Stimulated activated CD8-positive, alpha-beta memory T cell treated with anti-CD3 and anti-CD28 coated beads, Interleukin-4, amount 100 ng/mL, for 4 hours (primary cell): ENCODE measurements around the gene PLCB4.
"Not testable (repeated sequence)": the region's sequence is repeated elsewhere in the genome, so short reads cannot be mapped to it uniquely, and the experiment has no call there.

ENCODE experiments used
- DNase-seq, 2 donors: peaks; one replicate each; pipeline ENCODE4 v3.0.0-alpha.2; 2020; ENCODE audit warnings: low read depth in 2 of 2, low spot score in 1 of 2

PLCB4 gene

DNA sequence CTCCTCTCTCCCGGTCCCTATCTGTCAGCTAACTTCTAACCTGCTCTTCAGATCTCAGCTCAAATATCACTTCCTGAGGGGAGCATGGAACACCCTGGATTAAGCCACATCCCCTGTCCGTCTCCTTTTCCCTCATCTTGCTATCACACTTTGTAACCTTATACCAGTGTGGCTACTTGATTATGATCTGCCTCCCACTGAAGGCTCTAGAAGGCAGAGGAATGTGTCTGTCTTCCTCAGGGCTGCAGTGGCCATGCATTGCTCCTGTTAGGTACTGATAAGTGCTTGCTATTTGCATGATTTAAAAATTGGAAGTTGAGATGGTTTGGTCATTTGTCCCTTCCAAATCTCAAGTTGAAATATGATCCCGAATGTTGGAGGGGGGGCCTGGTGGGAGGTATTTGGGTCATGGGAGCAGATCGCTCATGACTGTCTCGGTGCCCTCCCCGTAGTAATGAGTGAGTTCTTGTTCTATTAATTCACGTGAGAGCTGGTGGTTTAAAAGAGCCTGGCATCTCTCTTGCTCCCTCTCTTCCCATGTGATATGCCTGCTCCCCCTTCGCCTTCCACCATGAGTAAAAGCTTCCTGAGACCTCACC, 71.4 kb downstream of the PLCB4 start:
- DNase-seq = no peak

DNA sequence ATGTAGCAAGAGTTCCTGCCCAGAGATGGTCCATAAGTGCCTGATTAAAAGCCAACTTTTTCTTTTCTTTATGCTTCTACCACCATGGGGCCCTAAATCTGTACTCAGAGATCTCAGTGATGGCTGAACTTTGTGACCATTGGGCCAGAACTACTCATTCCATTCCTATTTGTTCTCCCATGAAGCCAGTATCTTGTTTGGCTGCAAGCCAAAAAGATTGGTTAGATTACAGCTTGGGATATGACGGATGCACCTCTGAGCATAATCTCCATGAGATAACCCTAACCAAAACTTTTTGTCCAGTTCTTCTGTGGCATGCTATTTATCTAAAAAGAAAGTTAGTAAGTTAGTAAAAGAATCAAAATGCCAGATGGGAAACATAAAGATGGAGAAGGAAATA, 72.2 kb downstream of the PLCB4 start:
- no peak for DNase-seq

DNA sequence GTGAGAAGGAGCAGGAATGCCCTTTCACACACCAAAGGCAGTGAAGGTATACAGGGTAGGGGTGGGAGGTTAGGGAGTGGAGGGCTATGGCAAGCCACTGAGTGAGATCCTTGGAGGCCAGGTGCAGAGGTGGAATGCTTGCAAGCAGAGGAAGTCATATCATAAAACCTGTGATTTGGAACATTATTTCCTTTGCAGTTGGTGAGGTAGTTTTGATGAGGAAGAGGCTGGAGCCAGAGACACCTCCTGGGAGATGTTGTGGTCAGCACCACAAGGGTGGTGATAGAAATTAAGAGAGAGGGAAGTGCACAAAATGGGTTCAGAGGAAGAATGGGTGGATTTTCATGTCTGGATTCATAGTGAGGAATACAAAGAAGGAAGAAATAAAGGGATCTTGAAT, 73.0 kb downstream of the PLCB4 start:
- DNase-seq = no peak

GRCh38 chr20:9142809-9143208, 73.9 kb downstream of the PLCB4 start:
- no peak for DNase-seq

DNA sequence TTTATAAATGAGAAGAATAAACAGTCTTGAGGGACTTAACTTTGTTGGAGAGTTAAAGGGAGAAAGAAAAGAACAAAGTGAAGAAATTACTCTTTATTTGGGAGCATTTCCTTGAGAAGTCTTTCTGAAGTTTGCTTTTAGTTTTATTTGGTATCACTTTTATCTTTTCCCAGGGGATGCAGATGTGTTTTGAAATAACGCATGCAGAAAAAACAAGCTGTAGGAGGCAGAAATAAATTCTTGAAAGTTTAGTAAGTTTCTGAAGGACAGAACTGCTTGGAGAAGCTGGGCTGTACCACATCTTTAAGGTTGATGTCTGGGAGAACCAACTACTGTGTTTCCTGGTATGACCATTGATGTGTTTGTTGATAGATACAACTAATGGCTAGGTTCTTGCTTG, 75.0 kb downstream of the PLCB4 start:
- no peak for DNase-seq

DNA sequence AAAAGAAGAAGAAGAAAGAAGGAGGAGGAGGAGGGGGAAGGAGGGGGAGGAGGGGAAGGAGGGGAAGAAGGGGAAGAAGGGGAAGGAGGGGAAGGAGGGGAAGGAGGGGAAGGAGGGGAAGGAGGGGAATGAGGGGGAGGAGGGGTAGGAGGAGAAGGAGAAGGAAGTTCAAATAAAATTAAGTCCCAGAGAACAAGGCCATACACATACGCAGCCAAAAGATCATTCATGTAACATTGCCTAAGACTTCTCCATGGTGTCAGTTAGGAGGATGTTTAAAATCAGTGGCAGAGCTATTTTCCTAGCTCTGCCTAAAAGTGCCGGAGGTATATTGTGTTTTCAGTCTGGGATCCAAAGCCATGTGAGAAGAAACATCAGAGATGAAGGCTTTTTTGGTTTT, 75.8 kb downstream of the PLCB4 start:
- DNase-seq = no peak

DNA sequence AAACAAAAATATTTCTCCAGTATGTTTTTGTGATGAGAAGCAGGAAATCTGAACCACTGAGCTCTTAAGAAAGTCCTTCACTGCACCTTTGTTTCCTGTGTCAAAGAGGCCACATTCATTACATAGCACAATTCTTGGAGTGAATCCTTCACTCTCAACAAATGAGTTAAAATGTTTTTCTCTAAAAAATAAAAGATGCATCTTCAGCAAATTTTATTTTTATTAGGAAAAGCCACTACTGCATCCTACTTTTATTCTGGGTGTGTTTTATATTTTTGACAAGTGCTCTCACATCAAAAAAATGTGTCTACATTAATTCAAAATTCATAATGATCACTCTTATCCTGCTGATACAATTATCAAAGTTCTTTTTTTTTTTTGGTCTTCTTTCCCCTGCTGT, 76.3 kb downstream of the PLCB4 start:
- no peak for DNase-seq

DNA sequence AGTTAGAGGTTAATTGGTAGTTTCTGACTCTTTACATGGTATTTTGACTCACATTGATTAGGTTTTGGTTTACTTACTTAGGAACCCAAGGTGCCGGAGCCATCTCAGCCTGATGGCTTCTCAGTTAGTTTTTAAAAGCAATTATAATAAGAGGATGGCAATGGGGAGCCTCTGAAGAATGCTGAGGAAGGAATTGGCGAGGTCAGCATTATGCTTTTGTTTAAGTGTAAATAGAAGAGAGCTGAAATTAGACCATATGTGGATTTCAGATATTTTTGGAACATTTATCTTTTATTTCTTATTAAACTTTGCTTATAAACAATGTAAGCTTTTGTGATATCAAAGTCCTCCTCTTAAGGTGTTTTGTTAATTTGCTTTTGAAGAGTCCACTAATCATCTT, 77.8 kb downstream of the PLCB4 start:
- DNase-seq = no peak

GRCh38 chr20:9147547-9148024, 78.7 kb downstream of the PLCB4 start:
- DNase-seq = no peak

DNA sequence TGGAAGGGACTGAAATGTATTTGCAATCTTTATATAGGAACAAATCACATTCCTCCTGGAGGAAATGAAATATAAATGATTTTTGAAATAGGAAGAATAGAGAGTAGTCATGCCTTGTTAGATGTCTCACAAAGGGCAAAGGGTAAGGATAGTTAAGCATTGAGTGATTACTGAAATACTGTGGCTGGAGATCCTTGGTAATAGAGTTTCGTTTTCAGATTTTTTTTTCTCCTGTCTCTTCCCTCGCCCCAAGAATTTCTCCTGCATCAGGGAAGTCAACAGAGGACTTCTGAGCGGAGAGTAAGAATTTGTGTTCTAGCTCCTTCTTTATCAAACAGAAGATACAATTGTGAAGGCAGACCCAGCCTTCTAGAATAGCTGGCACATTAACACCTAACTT, 79.4 kb downstream of the PLCB4 start:
- no peak for DNase-seq

GRCh38 chr20:9149087-9149486, 80.2 kb downstream of the PLCB4 start:
- no peak for DNase-seq

- DNase-seq = no peak
These were observed 80.9 kb downstream of the PLCB4 start for GRCh38 chr20:9149796-9150195.

GRCh38 chr20:9150679-9151078, 81.8 kb downstream of the PLCB4 start:
- no peak for DNase-seq

- DNase-seq = not testable (repeated sequence)
These were observed 83.3 kb downstream of the PLCB4 start for GRCh38 chr20:9152139-9152538.

- no peak for DNase-seq
These were observed 85.7 kb downstream of the PLCB4 start for GRCh38 chr20:9154464-9155024.

GRCh38 chr20:9156529-9157280, 87.8 kb downstream of the PLCB4 start:
- no peak for DNase-seq

- DNase-seq = no peak
These were observed 91.4 kb downstream of the PLCB4 start for GRCh38 chr20:9160331-9160730.

- DNase-seq = no peak
These were observed 91.9 kb downstream of the PLCB4 start for GRCh38 chr20:9160757-9161156.

DNA sequence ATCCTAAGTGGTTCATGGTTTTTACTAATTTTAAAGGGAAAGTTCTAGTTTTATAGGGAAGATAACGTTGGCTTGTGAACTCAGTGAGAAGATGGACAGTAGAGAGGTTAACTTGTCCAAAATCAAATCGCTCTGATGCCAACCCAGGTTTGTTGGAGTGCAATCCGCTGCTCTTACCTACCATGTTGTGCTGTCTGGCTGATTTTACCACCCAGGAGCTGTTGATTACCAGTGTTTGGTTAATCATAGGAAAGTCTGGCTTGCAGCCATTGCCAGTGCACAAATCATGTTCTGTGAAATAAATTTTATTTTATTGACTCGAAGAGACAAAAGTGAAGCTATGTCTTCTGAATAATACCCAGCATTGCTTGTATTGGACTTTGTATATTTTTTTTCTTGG, 92.4 kb downstream of the PLCB4 start:
- DNase-seq = no peak

DNA sequence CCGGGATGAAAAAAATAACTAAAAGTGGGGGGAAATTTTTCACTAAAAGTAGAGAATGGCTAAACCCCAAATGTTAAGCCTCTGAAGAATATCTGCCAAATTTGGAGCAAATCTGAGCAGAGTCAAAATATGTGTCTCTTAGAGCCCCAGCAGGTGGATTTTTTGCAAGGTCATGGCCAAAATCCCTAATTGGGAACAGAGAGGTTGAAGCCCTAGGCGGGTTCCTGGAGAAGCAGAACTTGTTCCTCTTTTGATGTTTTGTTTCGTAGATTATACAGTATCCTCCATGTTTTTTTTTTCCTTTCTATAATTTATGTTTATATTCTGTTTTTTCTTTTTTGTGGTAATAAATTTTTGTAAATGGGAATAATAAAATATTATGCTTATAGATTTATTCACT, 94.4 kb downstream of the PLCB4 start:
- DNase-seq = no peak

- DNase-seq = no peak
These were observed 95.1 kb downstream of the PLCB4 start for GRCh38 chr20:9163995-9164394.

GRCh38 chr20:9165261-9165660, 96.4 kb downstream of the PLCB4 start:
- DNase-seq = no peak
